Astrocyte of the hippocampus (primary cell): Measurements from ENCODE around the gene ZXDA.

Source experiments
- DNase-seq: peaks from one replicate; pipeline ENCODE4 v3.0.0; 2011; ENCODE audit warnings: low read depth, low spot score

Gene ZXDA

GRCh38 chrX:57871463-57871862, 38.8 kb downstream of the ZXDA start:
- DNase-seq: no peak
